SK-N-SH (cell line): ENCODE results near the gene ICE1. TPM values are rescaled to one million over a fixed set of nuclear protein-coding genes. Genes with fewer than 3 reads are reported as not detected.
"Not testable (repeated sequence)": the region's sequence is repeated elsewhere in the genome, so short reads cannot be mapped to it uniquely, and the experiment has no call there.

Experiments
- CTCF ChIA-PET: fragments of 300-600, 350-600 bp; formaldehyde crosslinking; extraction: SDS; loops from one replicate; lab custom pipeline; 2021; lab: Yijun Ruan, JAX
- POLR2A ChIA-PET: fragments of 350-600 bp; sonication (Branson Sonifier 250); formaldehyde crosslinking; extraction: SDS; loops from one replicate; lab custom pipeline; 2020; ENCODE audit warnings: antibody characterized with exemption, inconsistent platforms; lab: Yijun Ruan, JAX
- DNase-seq: peaks from one replicate; pipeline ENCODE4 v3.0.0; 2012
- H2AFZ ChIP-seq: fragments of 200-600 bp; sonication (generic); 2 replicates; pipeline ENCODE4 v1.8.1; 2016; ENCODE audit warnings: antibody characterized with exemption, mild to moderate bottlenecking, low read depth
- H3F3A ChIP-seq: fragments of 200-600 bp; sonication (generic); replicated peaks from 2 replicates; pipeline ENCODE3; 2016; ENCODE audit warnings: antibody characterized with exemption, mild to moderate bottlenecking; ENCODE audit not compliant: insufficient read depth
- H3K27ac ChIP-seq, 2 experiments: fragments of 200-500 bp in 1 of 2; fragments of 200-600 bp in 1 of 2; sonication (Bioruptor generic) in 1 of 2; sonication (generic), shearing (Covaris generic) in 1 of 2; 2 replicates each; pipeline versions ENCODE4 v1.5.1 to v1.6.1; 2014 to 2016; ENCODE audit warnings: low read depth in 2 of 2, inconsistent platforms in 1 of 2, low read length in 1 of 2, mild to moderate bottlenecking in 1 of 2, mixed read lengths in 1 of 2
- H3K27me3 ChIP-seq: fragments of 200-600 bp; sonication (generic), shearing (Covaris generic); 2 replicates; pipeline ENCODE4 v1.6.1; 2016; ENCODE audit warnings: mixed run types; ENCODE audit not compliant: insufficient read depth
- H3K36me3 ChIP-seq, 2 experiments: fragments of 200-500 bp in 1 of 2; fragments of 200-600 bp in 1 of 2; sonication (Bioruptor generic) in 1 of 2; sonication (generic) in 1 of 2; replicated peaks in 1 of 2; 2 replicates each; pipeline versions ENCODE3 to v1.5.1; 2014 to 2016; ENCODE audit warnings: low read length in 1 of 2, mild to moderate bottlenecking in 1 of 2; ENCODE audit not compliant: insufficient read depth in 2 of 2, control insufficient read depth in 1 of 2
- H3K4me1 ChIP-seq, 2 experiments: fragments of 200-500 bp in 1 of 2; fragments of 200-600 bp in 1 of 2; sonication (Bioruptor generic) in 1 of 2; sonication (generic), shearing (Covaris generic) in 1 of 2; 2 replicates each; pipeline versions ENCODE4 v1.5.1 to v1.6.1; 2014 to 2016; ENCODE audit warnings: low read depth in 1 of 2, low read length in 1 of 2, mixed run types in 1 of 2; ENCODE audit not compliant: insufficient read depth in 2 of 2, control insufficient read depth in 1 of 2
- H3K4me2 ChIP-seq: fragments of 200-600 bp; sonication (generic), shearing (Covaris generic); 2 replicates; pipeline ENCODE4 v1.6.1; 2017; ENCODE audit warnings: mixed run types
- H3K4me3 ChIP-seq, 2 experiments: fragments of 200-500 bp in 1 of 2; fragments of 200-600 bp in 1 of 2; sonication (Bioruptor generic) in 1 of 2; sonication (generic), shearing (Covaris generic) in 1 of 2; 2 replicates each; pipeline versions ENCODE4 v1.5.1 to v1.8.1; 2014 to 2016; ENCODE audit warnings: low read depth in 2 of 2, inconsistent platforms in 1 of 2, low read length in 1 of 2, mild to moderate bottlenecking in 1 of 2, mixed read lengths in 1 of 2, moderate library complexity in 1 of 2
- H3K79me2 ChIP-seq: fragments of 200-600 bp; sonication (generic); 2 replicates; pipeline ENCODE4 v1.8.1; 2017; ENCODE audit warnings: mild to moderate bottlenecking; ENCODE audit not compliant: insufficient read depth
- H3K9ac ChIP-seq: fragments of 200-600 bp; sonication (generic); 2 replicates; pipeline ENCODE4 v1.6.1; 2017; ENCODE audit warnings: mixed run types
- H3K9me2 ChIP-seq: fragments of 200-600 bp; sonication (generic); 2 replicates; pipeline ENCODE4 v1.6.1; 2017; ENCODE audit warnings: mixed run types
- H3K9me3 ChIP-seq: fragments of 200-600 bp; sonication (generic); 2 replicates; pipeline ENCODE4 v1.6.1; 2017; ENCODE audit warnings: mixed run types, mild to moderate bottlenecking, moderate library complexity
- H4K20me1 ChIP-seq: fragments of 200-600 bp; sonication (generic); 2 replicates; pipeline ENCODE4 v1.6.1; 2017; ENCODE audit warnings: mild to moderate bottlenecking, mixed run types; ENCODE audit not compliant: insufficient read depth
- CTCF ChIP-seq: fragments of 200-600 bp; sonication (generic); IDR thresholded peaks from 2 replicates; pipeline ENCODE4 v1.6.1; 2017; ENCODE audit warnings: antibody characterized with exemption, mild to moderate bottlenecking, moderate library complexity
- RAD21 ChIP-seq: IDR thresholded peaks from 2 replicates; pipeline ENCODE4 v1.6.1; 2012; ENCODE audit warnings: mild to moderate bottlenecking, low read length
- SMC3 ChIP-seq: IDR thresholded peaks from 2 replicates; pipeline ENCODE4 v1.6.1; 2012; ENCODE audit warnings: low read depth, low read length, improper control_type of control experiment
- WGBS: methylation state at CpG from one replicate; pipeline ENCODE4 v1.1.6; 2017; ENCODE audit warnings: low lambda C conversion rate; 5-methylcytosine and 5-hydroxymethylcytosine counted together
- polyA plus RNA-seq, 3 experiments: library from polyadenylated mRNA; depleted of rRNA; stranded (reverse); fragments of >200 nt; gene quantifications; 2 replicates each; pipeline ENCODE4 v1.2.3, GENCODE V29; 2012

The ICE1 gene
- polyA plus RNA-seq, 1 of the 3 experiments (the other 2 are of a cell fraction), result 9.4 TPM

DNA sequence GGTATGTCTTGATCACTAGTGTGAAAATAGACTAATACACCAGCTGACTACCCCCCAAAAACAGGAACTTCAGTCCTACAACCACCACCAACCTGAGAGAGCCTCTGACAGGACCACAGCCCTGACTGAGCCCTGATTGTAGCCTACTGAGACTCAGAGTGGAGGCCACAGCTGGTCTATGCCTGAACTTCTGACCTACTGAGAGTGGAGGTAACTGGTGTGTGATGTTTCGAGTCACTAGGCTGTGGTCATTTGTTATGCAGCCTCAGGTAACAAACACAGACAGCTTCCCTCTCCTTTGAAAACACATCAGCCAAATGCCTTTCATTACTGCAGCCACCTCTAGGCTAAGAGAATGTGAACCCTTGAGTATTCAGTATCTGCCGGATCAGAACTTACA is 30.0 kb upstream of the ICE1 start:
- 100% methylated on average over 1 of the region's 2 CpGs for WGBS
- CTCF ChIA-PET, POLR2A ChIA-PET, H3K27me3 ChIP-seq, H3K4me3 ChIP-seq, H3F3A ChIP-seq, H3K4me1 ChIP-seq, H3K36me3 ChIP-seq, H3K9me2 ChIP-seq, H3K79me2 ChIP-seq, H3K27ac ChIP-seq, H4K20me1 ChIP-seq, H3K9me3 ChIP-seq, H3K9ac ChIP-seq, H2AFZ ChIP-seq, H3K4me2 ChIP-seq, DNase-seq: not testable (repeated sequence)

GRCh38 chr5:5394384-5394986 is 28.0 kb upstream of the ICE1 start:
- POLR2A ChIA-PET, H3K36me3 ChIP-seq, H3K4me2 ChIP-seq, H3K79me2 ChIP-seq, H3K9me2 ChIP-seq, H2AFZ ChIP-seq, H3K27me3 ChIP-seq, H3K4me1 ChIP-seq, H3K27ac ChIP-seq, H3K9me3 ChIP-seq, H3K4me3 ChIP-seq, H3F3A ChIP-seq, H4K20me1 ChIP-seq, H3K9ac ChIP-seq: not testable (repeated sequence)
- WGBS, result 38% methylated on average over 5 of the region's 6 CpGs
- CTCF ChIA-PET, result interaction anchor here (0.6 to 4.3 kb wide), 14 partner anchors 9 to 515 kb away, joined by 3 to 34 read pairs (median 4); partner anchors contain the start of genes ADAMTS16 and ICE1
- peak; percentile 45 for DNase-seq
- TF ChIP-seq CTCF, result peak; percentile 66
- peak; percentile 79 for TF ChIP-seq RAD21
- TF ChIP-seq SMC3, result peak; percentile 83

- CTCF ChIA-PET, result interaction anchor here (1.0 to 4.3 kb wide), 10 partner anchors 9 to 515 kb away, joined by 3 to 34 read pairs (median 9); partner anchors contain the start of gene ADAMTS16
- H3K9ac ChIP-seq, H4K20me1 ChIP-seq, H3F3A ChIP-seq, H3K4me3 ChIP-seq, H3K27me3 ChIP-seq, H3K9me2 ChIP-seq, H3K36me3 ChIP-seq, DNase-seq, H3K9me3 ChIP-seq, H3K27ac ChIP-seq, H2AFZ ChIP-seq, H3K79me2 ChIP-seq, POLR2A ChIA-PET, H3K4me1 ChIP-seq, H3K4me2 ChIP-seq: not testable (repeated sequence)
- 77% methylated on average over 8 of the region's 8 CpGs for WGBS
Observed at GRCh38 chr5:5395093-5395492, 27.4 kb upstream of the ICE1 start.
